Vagina (tissue), 2 donors: Measurements from ENCODE around the gene TVP23C. TPM values are rescaled to one million over a fixed set of nuclear protein-coding genes. Genes with fewer than 3 reads are reported as not detected.

Experiments used
- DNase-seq, 2 donors: peaks; one replicate each; pipeline ENCODE4 v3.0.0-alpha.2; 2017; ENCODE audit errors: extremely low spot score in 2 of 2
- H3K27ac ChIP-seq: fragments of 200-600 bp; sonication (generic); one replicate; pipeline ENCODE4 v1.5.1; 2019
- H3K27me3 ChIP-seq: fragments of 200-600 bp; sonication (generic); one replicate; pipeline ENCODE4 v1.5.1; 2019
- H3K36me3 ChIP-seq, 2 donors: fragments of 200-600 bp; sonication (generic); one replicate each; pipeline ENCODE4 v1.5.1; 2017 to 2019
- H3K4me1 ChIP-seq: fragments of 200-600 bp; sonication (generic); one replicate; pipeline ENCODE4 v1.5.1; 2019
- H3K4me3 ChIP-seq, 2 donors: fragments of 200-600 bp; sonication (generic); 1 replicate in 1 of 2; 2 replicates in 1 of 2; pipeline ENCODE4 v1.5.1; 2016 to 2019
- H3K9me3 ChIP-seq: fragments of 200-600 bp; sonication (generic); one replicate; pipeline ENCODE4 v1.5.1; 2019
- POLR2A ChIP-seq, 2 donors: fragments of 450-650 bp; IDR thresholded peaks; one replicate each; pipeline ENCODE4 v1.6.1; 2017; ENCODE audit warnings: antibody characterized with exemption in 2 of 2, mild to moderate bottlenecking in 2 of 2, moderate library complexity in 2 of 2
- POLR2AphosphoS5 ChIP-seq, 2 donors: sonication (generic); formaldehyde crosslinking; IDR thresholded peaks; one replicate each; pipeline ENCODE4 v1.9.0; 2017; ENCODE audit warnings: antibody characterized with exemption in 2 of 2, mild to moderate bottlenecking in 2 of 2, low read depth in 1 of 2; ENCODE audit not compliant: insufficient read depth in 1 of 2
- intact Hi-C: fragments of 100-400 bp; cut with DNase I; formaldehyde crosslinking; loops from one replicate; pipeline ENCODE4 v1.15.1; 2023
- total RNA-seq: library from RNA; depleted of rRNA; stranded (reverse); fragments of >200 nt; gene quantifications from one replicate; pipeline ENCODE4 v1.2.3, GENCODE V29; 2016
- TF ChIP-seq, protein P1 (sequence below), 3 experiments: fragments of 450-650 bp in 2 of 3; fragments of 200-600 bp in 1 of 3; sonication (generic) in 1 of 3; IDR thresholded peaks; one replicate each; pipeline ENCODE4 v1.5.1; 2017 to 2019; ENCODE audit warnings: antibody characterized with exemption in 3 of 3, mild to moderate bottlenecking in 2 of 3, moderate library complexity in 2 of 3

The TVP23C gene
- total RNA-seq, 1 donor from 2014 or later = 30.2 TPM

DNA sequence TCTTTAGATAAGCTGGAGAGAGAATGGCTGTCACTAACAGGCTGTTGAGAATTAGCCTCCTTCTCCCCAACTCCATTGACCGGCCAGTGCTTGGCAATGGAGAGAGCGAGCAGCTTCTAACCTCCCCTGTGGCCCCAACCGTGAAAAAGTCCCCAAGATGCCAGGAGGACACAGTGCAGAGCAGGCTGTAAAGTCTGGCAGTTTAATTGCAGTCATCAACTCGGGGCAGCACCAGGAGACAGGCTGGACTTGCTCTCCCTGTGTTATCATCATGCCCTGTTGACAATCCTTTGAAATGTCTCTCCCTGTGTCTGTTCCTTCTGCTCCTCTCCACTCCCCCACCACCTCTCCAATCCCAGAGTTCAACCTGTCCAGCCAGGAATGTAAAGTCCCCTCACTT, 95.2 kb downstream of the TVP23C start:
- DNase-seq = no peak
- H3K9me3 ChIP-seq = no peaks in the 10 kb centered on the region
- intact Hi-C loops = no loop called here
- H3K27ac ChIP-seq = no peak overlapping the region
- no peaks in the 10 kb centered on the region for H3K36me3 ChIP-seq
- TF ChIP-seq, protein P1, sequence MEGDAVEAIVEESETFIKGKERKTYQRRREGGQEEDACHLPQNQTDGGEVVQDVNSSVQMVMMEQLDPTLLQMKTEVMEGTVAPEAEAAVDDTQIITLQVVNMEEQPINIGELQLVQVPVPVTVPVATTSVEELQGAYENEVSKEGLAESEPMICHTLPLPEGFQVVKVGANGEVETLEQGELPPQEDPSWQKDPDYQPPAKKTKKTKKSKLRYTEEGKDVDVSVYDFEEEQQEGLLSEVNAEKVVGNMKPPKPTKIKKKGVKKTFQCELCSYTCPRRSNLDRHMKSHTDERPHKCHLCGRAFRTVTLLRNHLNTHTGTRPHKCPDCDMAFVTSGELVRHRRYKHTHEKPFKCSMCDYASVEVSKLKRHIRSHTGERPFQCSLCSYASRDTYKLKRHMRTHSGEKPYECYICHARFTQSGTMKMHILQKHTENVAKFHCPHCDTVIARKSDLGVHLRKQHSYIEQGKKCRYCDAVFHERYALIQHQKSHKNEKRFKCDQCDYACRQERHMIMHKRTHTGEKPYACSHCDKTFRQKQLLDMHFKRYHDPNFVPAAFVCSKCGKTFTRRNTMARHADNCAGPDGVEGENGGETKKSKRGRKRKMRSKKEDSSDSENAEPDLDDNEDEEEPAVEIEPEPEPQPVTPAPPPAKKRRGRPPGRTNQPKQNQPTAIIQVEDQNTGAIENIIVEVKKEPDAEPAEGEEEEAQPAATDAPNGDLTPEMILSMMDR (IDR thresholded peaks at IDR 0.05) = no peak
- TF ChIP-seq POLR2A (IDR thresholded peaks at IDR 0.05) (no peak), POLR2AphosphoS5 (IDR thresholded peaks at IDR 0.05; ENCODE audit: insufficient read depth in 1 of 2, low read depth in 1 of 2) (no peak)
- H3K4me1 ChIP-seq = peaks cover 10% of the 10 kb centered on the region
- H3K4me3 ChIP-seq = no peak overlapping the region
- H3K27me3 ChIP-seq = no peaks in the 10 kb centered on the region

GRCh38 chr17:15467592-15467991, 95.7 kb downstream of the TVP23C start, which contains the start of gene CDRT4:
TSS of gene CDRT4 (minus strand) at chr17:15467621. CDS start at chr17:15440238, 27,383 bp downstream.
- intact Hi-C loops = no loop called here
- H3K4me3 ChIP-seq = no peak within 1 kb of the TSS
- H3K36me3 ChIP-seq = no peaks in the 10 kb centered on the region
- no peaks in the 10 kb centered on the region for H3K9me3 ChIP-seq
- H3K27ac ChIP-seq = no peak within 1 kb of the TSS
- no peak for DNase-seq
- TF ChIP-seq, protein P1 (IDR thresholded peaks at IDR 0.05) = no peak
- no peak for TF ChIP-seq POLR2AphosphoS5 (IDR thresholded peaks at IDR 0.05; ENCODE audit: insufficient read depth in 1 of 2, low read depth in 1 of 2)
- no peaks in the 10 kb centered on the region for H3K27me3 ChIP-seq
- H3K4me1 ChIP-seq = peaks cover 16% of the 10 kb centered on the region

DNA sequence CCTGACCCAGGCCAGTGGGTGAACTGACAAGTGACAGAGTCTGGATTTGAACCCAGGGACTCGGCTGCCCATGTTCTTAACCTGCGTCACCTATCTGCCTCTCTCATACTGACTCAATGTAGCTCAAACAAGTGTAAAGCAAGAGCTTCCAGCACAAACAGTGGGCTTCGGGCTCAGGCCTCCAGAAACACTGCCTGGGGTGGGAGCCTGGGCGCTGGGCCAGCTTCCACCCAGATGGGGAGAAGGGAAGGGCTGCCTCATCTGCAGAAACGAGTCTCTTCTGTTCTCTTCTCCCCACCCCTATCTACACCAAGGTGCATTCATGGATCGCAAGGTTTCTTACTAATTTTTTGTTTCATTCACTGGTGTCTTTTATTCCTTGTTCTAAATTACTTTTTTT, 97.2 kb downstream of the TVP23C start:
- intact Hi-C loops = no loop called here
- peaks cover 18% of the 10 kb centered on the region for H3K4me1 ChIP-seq
- TF ChIP-seq, protein P1 (IDR thresholded peaks at IDR 0.05) = no peak
- TF ChIP-seq POLR2AphosphoS5 (IDR thresholded peaks at IDR 0.05; ENCODE audit: insufficient read depth in 1 of 2, low read depth in 1 of 2) (no peak), POLR2A (IDR thresholded peaks at IDR 0.05) (no peak)
- H3K9me3 ChIP-seq = no peaks in the 10 kb centered on the region
- no peak overlapping the region for H3K27ac ChIP-seq
- H3K4me3 ChIP-seq = no peak overlapping the region
- H3K27me3 ChIP-seq = no peaks in the 10 kb centered on the region
- no peaks in the 10 kb centered on the region for H3K36me3 ChIP-seq
- no peak for DNase-seq

GRCh38 chr17:15465045-15465701, 98.1 kb downstream of the TVP23C start:
- peaks cover 18% of the 10 kb centered on the region for H3K4me1 ChIP-seq
- no peaks in the 10 kb centered on the region for H3K27me3 ChIP-seq
- no peaks in the 10 kb centered on the region for H3K9me3 ChIP-seq
- no peak overlapping the region for H3K4me3 ChIP-seq
- TF ChIP-seq, protein P1 (IDR thresholded peaks at IDR 0.05) = no peak
- TF ChIP-seq POLR2A (IDR thresholded peaks at IDR 0.05) = no peak
- no peaks in the 10 kb centered on the region for H3K36me3 ChIP-seq
- no peak for DNase-seq
- intact Hi-C loops = no loop called here
- no peak overlapping the region for H3K27ac ChIP-seq

GRCh38 chr17:15464231-15464985, 98.9 kb downstream of the TVP23C start:
- Histone ChIP-seq H3K9me3 (no peaks in the 10 kb centered on the region), H3K4me1 (peaks cover 18% of the 10 kb centered on the region), H3K27ac (peak overlapping the region; percentile 56), H3K36me3 (no peaks in the 10 kb centered on the region), H3K27me3 (no peaks in the 10 kb centered on the region), H3K4me3 (no peak overlapping the region)
- intact Hi-C loops = no loop called here
- no peak for TF ChIP-seq POLR2A (IDR thresholded peaks at IDR 0.05)
- TF ChIP-seq, protein P1 (IDR thresholded peaks at IDR 0.05) = no peak
- TF ChIP-seq POLR2AphosphoS5 (IDR thresholded peaks at IDR 0.05; ENCODE audit: insufficient read depth in 1 of 2, low read depth in 1 of 2) = no peak
- DNase-seq = no peak
